HG03342 (cell line): ENCODE measurements around the gene TMCC1.
"Not testable (repeated sequence)": the region's sequence is repeated elsewhere in the genome, so short reads cannot be mapped to it uniquely, and the experiment has no call there.

Source experiments
- ATAC-seq: cut with Tn5 transposase; IDR thresholded peaks from one replicate; pipeline ENCODE4 v1.9.1; 2021; ENCODE audit warnings: mild to moderate bottlenecking, moderate library complexity; ENCODE audit not compliant: unreplicated experiment

The TMCC1 gene

GRCh38 chr3:129690406-129690805, 203.1 kb downstream of the TMCC1 start:
- ATAC-seq, result peak; percentile 84

GRCh38 chr3:129689036-129689435, 204.5 kb downstream of the TMCC1 start:
- ATAC-seq, result no peak

GRCh38 chr3:129688271-129688895, 205.1 kb downstream of the TMCC1 start:
- ATAC-seq, result no peak

- ATAC-seq, result no peak
Observed at GRCh38 chr3:129687586-129688125, 205.9 kb downstream of the TMCC1 start.

DNA sequence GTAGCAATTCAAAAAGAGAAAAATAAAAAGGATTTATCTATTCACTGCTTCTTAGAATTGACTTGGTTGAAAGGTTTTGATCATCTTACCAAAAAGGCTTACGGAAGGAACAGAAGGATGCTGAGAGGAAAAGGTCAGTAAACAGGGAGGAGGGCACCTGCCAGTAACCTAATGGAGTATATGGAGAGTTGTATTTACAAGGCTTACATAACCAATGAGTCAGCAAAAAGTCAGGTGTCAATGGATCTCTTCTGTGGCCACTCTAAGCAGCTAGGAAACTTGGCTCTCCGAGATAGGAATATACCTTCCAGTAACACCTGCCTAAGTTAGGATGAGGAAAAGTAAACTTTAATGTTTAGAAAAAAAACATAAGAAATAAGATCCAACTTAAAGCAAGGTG, 206.6 kb downstream of the TMCC1 start:
- no peak for ATAC-seq

- ATAC-seq, result no peak
Observed at GRCh38 chr3:129684270-129684669, 209.2 kb downstream of the TMCC1 start.

GRCh38 chr3:129683201-129683600, 210.3 kb downstream of the TMCC1 start:
- no peak for ATAC-seq

- no peak for ATAC-seq
Observed at GRCh38 chr3:129676985-129677384, 216.5 kb downstream of the TMCC1 start.

DNA sequence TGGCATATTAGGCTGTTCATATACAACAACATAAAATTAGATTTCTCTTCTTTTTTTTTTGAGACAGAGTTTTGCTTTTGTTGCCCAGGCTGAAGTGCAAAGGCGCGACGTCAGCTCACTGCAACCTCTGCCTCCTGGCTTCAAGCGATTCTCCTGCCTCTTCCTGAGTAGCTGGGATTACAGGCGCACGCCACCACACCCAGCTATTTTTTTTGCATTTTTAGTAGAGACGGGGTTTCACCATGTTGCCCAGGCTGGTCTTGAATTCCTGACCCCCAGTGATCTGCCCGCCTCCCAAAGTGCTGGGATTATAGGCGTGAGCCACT, 218.8 kb downstream of the TMCC1 start:
- not testable (repeated sequence) for ATAC-seq

- no peak for ATAC-seq
Observed at GRCh38 chr3:129673897-129674797, 219.4 kb downstream of the TMCC1 start.

- no peak for ATAC-seq
Observed at GRCh38 chr3:129673012-129673411, 220.5 kb downstream of the TMCC1 start.

GRCh38 chr3:129672412-129672811, 221.1 kb downstream of the TMCC1 start:
- ATAC-seq, result no peak

DNA sequence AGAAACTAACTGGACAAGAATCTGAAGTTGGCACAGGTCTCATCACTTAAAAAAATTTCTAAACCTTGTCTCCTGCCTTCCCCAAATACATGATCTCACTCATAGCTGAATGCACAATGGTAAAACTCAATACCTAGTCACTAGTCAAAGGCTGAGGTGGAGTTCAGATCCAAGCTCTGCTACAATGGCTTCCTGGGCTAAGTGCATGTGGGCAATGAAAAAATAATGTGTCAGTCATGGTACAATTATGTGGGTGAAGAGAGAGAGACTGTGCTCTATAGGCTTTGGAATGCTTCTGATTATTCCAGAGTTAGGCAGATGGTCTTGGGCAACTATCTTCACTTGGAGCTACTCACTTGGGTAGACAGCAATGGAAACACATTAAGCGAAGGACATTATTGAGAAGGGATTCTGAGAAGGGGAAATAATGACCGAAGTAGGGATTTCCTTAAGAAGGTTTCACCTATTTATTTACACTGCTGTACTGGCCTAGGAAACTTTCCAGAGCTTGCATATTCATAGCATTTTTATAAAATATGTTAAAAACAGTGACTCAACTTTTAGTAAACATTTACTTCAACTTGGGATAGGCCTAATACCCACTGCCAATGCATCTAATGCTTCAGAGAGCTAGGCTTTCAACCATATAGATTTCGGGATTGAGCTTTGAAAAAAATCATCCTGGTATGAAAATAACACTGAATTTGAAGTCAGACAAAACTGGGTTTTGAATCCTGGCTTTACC, 228.3 kb downstream of the TMCC1 start:
- ATAC-seq, result no peak

GRCh38 chr3:129663930-129664646, 229.4 kb downstream of the TMCC1 start:
- no peak for ATAC-seq

DNA sequence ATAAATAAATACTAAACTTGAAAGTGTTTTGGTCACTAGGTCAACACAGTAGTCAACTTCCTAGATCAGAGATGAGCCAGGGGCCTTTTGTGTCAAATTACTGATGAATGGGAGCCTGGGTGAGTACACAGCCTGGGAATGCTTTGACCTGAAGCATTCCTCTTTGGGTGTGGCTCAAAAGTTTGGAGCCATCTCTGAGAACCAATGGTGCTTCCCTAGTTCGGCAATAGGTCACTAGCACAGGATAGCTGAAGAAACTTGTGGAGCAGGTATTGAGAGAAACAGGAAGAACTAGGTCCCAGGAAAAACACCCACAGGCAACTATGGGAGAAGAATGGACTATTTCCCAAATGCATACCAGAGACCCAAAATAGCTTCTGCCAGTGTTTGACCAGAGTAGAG, 230.5 kb downstream of the TMCC1 start:
- no peak for ATAC-seq

DNA sequence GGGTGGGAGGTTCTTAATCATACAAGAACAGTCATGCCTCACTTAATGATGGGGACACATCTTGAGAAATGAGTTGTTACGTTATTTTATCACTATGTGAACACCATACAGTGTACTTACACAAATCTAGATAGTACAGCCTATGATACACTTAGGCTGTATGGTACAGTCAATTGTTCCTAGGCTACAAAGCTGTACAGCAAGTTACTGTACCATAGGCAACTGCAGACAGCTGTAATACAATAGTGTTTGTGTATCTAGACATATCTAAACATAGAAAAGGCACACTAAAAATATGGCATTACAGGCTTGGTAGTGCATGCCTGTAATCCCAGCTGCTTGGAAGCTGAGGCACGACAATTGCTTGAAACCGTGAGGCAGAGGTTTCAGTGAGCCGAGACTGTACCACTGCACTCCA, 231.3 kb downstream of the TMCC1 start:
- no peak for ATAC-seq

- ATAC-seq, result no peak
Observed at GRCh38 chr3:129661766-129662165, 231.7 kb downstream of the TMCC1 start.

DNA sequence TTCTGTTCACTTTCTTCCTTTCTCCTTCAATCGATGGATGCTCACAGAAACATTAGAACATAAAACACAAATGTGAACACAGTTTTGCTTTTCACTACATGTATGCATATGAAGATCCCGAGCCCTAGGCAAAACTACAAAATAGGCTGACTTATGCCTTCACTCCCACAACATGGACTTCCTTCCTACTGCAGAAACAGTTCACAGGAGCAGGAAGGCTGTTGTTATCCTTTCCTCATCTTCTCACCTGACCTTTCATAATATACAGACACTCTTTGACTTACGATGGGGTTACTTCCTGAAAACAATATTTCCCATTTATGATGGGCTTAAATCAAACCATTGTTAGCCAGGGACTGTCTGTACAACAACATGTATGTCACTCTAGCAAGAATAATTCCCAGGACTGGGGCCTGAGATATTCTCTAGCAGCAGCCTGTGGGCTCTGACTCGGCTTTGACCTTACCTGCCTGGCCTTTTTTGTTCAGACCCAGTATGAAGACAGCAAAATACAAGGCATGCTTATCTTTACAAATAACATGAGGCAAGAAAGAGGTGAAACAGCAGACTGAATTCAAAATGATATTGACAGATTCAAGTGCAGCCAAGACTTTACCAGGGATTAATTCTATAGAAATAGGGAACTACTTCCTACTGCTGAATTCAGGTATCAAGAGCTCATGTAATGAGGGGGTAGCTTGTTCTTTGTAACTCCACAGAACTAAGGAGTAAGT, 235.2 kb downstream of the TMCC1 start:
- no peak for ATAC-seq

- ATAC-seq, result no peak
Observed at GRCh38 chr3:129657261-129658046, 236.1 kb downstream of the TMCC1 start.
